HG02678 (cell line): ENCODE results near the gene FAM180A.
"Not testable (repeated sequence)": the region's sequence is repeated elsewhere in the genome, so short reads cannot be mapped to it uniquely, and the experiment has no call there.

Experiments
- ATAC-seq: cut with Tn5 transposase; IDR thresholded peaks from one replicate; pipeline ENCODE4 v1.9.1; 2021; ENCODE audit warnings: mild to moderate bottlenecking, moderate library complexity; ENCODE audit not compliant: unreplicated experiment

The FAM180A gene

GRCh38 chr7:135742371-135742770 is 6.2 kb downstream of the FAM180A start:
- no peak for ATAC-seq

- ATAC-seq = no peak
Measured at GRCh38 chr7:135741905-135742304, 6.7 kb downstream of the FAM180A start.

- no peak for ATAC-seq
Measured at GRCh38 chr7:135740889-135741288, 7.7 kb downstream of the FAM180A start.

- not testable (repeated sequence) for ATAC-seq
Measured at GRCh38 chr7:135737306-135737647, 11.3 kb downstream of the FAM180A start.

- no peak for ATAC-seq
Measured at GRCh38 chr7:135736586-135737305, 11.9 kb downstream of the FAM180A start.

GRCh38 chr7:135734343-135734689 is 14.3 kb downstream of the FAM180A start:
- no peak for ATAC-seq

GRCh38 chr7:135733603-135734342 is 14.8 kb downstream of the FAM180A start:
- no peak for ATAC-seq

GRCh38 chr7:135731131-135731530 is 17.5 kb downstream of the FAM180A start:
- no peak for ATAC-seq

GRCh38 chr7:135729230-135729629 is 19.4 kb downstream of the FAM180A start:
- ATAC-seq = no peak

- ATAC-seq = no peak
Measured at GRCh38 chr7:135728136-135728669, 20.4 kb downstream of the FAM180A start, which contains the start of gene SLC13A4. TSS of gene SLC13A4 (minus strand) at chr7:135728186. CDS start at chr7:135727496, 690 bp downstream.

GRCh38 chr7:135726911-135727673 is 21.5 kb downstream of the FAM180A start:
- ATAC-seq = no peak

GRCh38 chr7:135726276-135726788 is 22.3 kb downstream of the FAM180A start:
- ATAC-seq = no peak

GRCh38 chr7:135723411-135723810 is 25.2 kb downstream of the FAM180A start:
- no peak for ATAC-seq

GRCh38 chr7:135721198-135721820 is 27.3 kb downstream of the FAM180A start:
- ATAC-seq = no peak

GRCh38 chr7:135719688-135720087 is 28.9 kb downstream of the FAM180A start:
- no peak for ATAC-seq

GRCh38 chr7:135718794-135719437 is 29.7 kb downstream of the FAM180A start:
- ATAC-seq = no peak

- ATAC-seq = no peak
Measured at GRCh38 chr7:135718219-135718618, 30.4 kb downstream of the FAM180A start.

GRCh38 chr7:135717693-135718092 is 30.9 kb downstream of the FAM180A start:
- ATAC-seq = no peak

GRCh38 chr7:135716677-135717238 is 31.9 kb downstream of the FAM180A start:
- no peak for ATAC-seq

- ATAC-seq = no peak
Measured at GRCh38 chr7:135715673-135716072, 32.9 kb downstream of the FAM180A start.
